Esophagus muscularis mucosa (tissue), 4 donors: ENCODE data around the gene MYBPC1. TPM values are rescaled to one million over a fixed set of nuclear protein-coding genes. Genes with fewer than 3 reads are reported as not detected.

Source experiments
- DNase-seq: peaks from one replicate; pipeline ENCODE4 v3.0.0-alpha.2; 2017; ENCODE audit errors: extremely low spot score
- H3K27ac ChIP-seq, 4 donors: fragments of 200-600 bp; sonication (generic); replicated peaks in 1 of 4; 1 replicate in 3 of 4; 2 replicates in 1 of 4; pipeline ENCODE4 v1.5.1; 2016 to 2019; ENCODE audit warnings: mild to moderate bottlenecking in 1 of 4
- H3K27me3 ChIP-seq, 4 donors: fragments of 200-600 bp; sonication (generic); one replicate each; pipeline versions ENCODE4 v1.5.1 to v1.6.0; 2016 to 2019
- H3K36me3 ChIP-seq, 4 donors: fragments of 200-600 bp; sonication (generic); one replicate each; pipeline ENCODE4 v1.5.1; 2016 to 2019
- H3K4me1 ChIP-seq, 4 donors: fragments of 200-600 bp; sonication (generic); one replicate each; pipeline ENCODE4 v1.5.1; 2016 to 2019
- H3K4me3 ChIP-seq, 4 donors: fragments of 200-600 bp; sonication (generic); 1 replicate in 2 of 4; 2 replicates in 2 of 4; pipeline ENCODE4 v1.5.1; 2016 to 2019; ENCODE audit warnings: mild to moderate bottlenecking in 4 of 4, moderate library complexity in 1 of 4
- H3K9me3 ChIP-seq, 4 donors: fragments of 200-600 bp; sonication (generic); 1 replicate in 3 of 4; 2 replicates in 1 of 4; pipeline ENCODE4 v1.5.1; 2016 to 2019
- EP300 ChIP-seq: sonication (generic); formaldehyde crosslinking; IDR thresholded peaks from one replicate; pipeline ENCODE4 v1.6.1; 2017; ENCODE audit warnings: antibody characterized with exemption
- POLR2A ChIP-seq: fragments of 450-650 bp; IDR thresholded peaks from one replicate; pipeline ENCODE4 v1.6.1; 2017; ENCODE audit warnings: antibody characterized with exemption, moderate library complexity, mild to moderate bottlenecking, low read depth
- POLR2AphosphoS5 ChIP-seq, 2 donors: sonication (generic); formaldehyde crosslinking; IDR thresholded peaks; one replicate each; pipeline ENCODE4 v1.6.1; 2017; ENCODE audit warnings: antibody characterized with exemption in 2 of 2
- WGBS: methylation state at CpG from one replicate; pipeline ENCODE4 v1.1.5; 2018; 5-methylcytosine and 5-hydroxymethylcytosine counted together
- intact Hi-C: fragments of 100-400 bp; cut with DNase I; formaldehyde crosslinking; loops from one replicate; pipeline ENCODE4 v1.15.1; 2023
- total RNA-seq, 4 donors: library from RNA; depleted of rRNA; stranded (reverse); fragments of >200 nt; gene quantifications; one replicate each; pipeline versions ENCODE4 v1.1.0 to v1.2.1, GENCODE V29; 2016
- TF ChIP-seq, protein P1 (sequence below), 3 experiments: fragments of 200-600 bp in 2 of 3; fragments of 450-650 bp in 1 of 3; sonication (generic) in 2 of 3; IDR thresholded peaks; one replicate each; pipeline ENCODE4 v1.5.1; 2017 to 2019; ENCODE audit warnings: antibody characterized with exemption in 3 of 3, mild to moderate bottlenecking in 2 of 3, moderate library complexity in 1 of 3

Gene MYBPC1
- total RNA-seq, 4 donors from 2014 or later: 0.13 to 0.17 TPM; not detected in 2

DNA sequence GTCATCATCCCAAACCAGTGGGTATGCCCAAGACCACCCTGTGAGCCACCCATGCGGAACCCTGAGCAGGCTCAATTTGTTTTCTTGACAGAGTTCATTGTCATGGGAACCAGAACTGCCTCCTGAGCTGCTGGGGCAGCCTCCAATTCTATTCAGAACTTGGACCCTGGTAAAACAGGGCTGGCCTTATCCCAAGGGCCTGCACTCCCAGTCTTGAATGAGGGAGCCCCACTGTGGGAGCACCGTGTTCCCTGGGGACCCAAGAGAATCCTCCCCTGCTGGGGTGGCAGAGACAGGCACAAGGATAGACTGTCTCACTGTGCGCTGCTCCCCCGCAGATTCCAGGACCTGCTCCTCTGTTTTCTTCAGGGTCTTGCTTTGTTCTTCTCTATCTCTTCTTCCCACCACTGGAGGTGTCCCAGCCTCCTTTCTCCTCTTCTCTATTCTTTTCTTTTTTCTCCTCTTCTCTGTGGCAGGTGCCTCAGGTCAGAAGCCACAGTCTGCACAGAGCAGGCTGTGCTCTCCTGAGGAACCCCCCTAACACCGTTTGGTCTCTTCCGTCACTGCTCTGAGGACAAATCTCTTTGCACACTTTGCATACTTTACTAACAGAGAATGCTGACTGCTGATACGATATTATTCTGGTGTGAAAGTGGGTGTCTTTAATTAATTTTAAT, 71.4 kb downstream of the MYBPC1 start:
- Histone ChIP-seq H3K27me3 (peaks cover 0 to 8% (median 0%) of the 10 kb centered on the region in 4 donors), H3K4me1 (peaks cover 0 to 5% (median 0%) of the 10 kb centered on the region in 4 donors), H3K9me3 (no peaks in the 10 kb centered on the region), H3K36me3 (no peaks in the 10 kb centered on the region), H3K4me3 (no peak overlapping the region), H3K27ac (no peak overlapping the region)
- 81% methylated on average over 6 of the region's 7 CpGs for WGBS
- TF ChIP-seq, protein P1, sequence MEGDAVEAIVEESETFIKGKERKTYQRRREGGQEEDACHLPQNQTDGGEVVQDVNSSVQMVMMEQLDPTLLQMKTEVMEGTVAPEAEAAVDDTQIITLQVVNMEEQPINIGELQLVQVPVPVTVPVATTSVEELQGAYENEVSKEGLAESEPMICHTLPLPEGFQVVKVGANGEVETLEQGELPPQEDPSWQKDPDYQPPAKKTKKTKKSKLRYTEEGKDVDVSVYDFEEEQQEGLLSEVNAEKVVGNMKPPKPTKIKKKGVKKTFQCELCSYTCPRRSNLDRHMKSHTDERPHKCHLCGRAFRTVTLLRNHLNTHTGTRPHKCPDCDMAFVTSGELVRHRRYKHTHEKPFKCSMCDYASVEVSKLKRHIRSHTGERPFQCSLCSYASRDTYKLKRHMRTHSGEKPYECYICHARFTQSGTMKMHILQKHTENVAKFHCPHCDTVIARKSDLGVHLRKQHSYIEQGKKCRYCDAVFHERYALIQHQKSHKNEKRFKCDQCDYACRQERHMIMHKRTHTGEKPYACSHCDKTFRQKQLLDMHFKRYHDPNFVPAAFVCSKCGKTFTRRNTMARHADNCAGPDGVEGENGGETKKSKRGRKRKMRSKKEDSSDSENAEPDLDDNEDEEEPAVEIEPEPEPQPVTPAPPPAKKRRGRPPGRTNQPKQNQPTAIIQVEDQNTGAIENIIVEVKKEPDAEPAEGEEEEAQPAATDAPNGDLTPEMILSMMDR (IDR thresholded peaks at IDR 0.05): no peak
- no peak for TF ChIP-seq POLR2A
- TF ChIP-seq EP300: no peak
- no peak for TF ChIP-seq POLR2AphosphoS5 (IDR thresholded peaks at IDR 0.05)
- intact Hi-C loops: no loop called here
- no peak for DNase-seq

DNA sequence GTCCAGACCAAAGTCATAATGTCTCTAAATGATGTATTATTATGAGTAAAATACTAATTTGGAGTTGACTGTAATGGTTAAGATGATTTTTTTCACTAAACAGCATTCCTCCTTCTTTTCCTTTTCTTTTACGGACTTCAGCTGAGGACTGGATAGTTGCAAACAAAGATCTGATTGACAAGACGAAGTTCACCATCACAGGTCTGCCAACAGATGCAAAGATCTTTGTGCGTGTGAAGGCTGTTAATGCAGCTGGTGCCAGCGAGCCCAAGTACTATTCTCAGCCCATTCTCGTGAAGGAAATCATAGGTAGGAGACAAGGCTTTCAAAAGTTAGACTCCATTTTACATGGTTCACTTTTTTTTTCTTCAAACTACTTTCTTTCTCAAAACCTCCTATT, 72.8 kb downstream of the MYBPC1 start:
- 71% methylated on average over 5 of the region's 5 CpGs for WGBS
- Histone ChIP-seq H3K27ac (no peak overlapping the region), H3K36me3 (no peaks in the 10 kb centered on the region), H3K27me3 (peaks cover 0 to 8% (median 0%) of the 10 kb centered on the region in 4 donors), H3K9me3 (no peaks in the 10 kb centered on the region), H3K4me3 (no peak overlapping the region), H3K4me1 (peaks cover 0 to 5% (median 0%) of the 10 kb centered on the region in 4 donors)
- DNase-seq: no peak
- intact Hi-C loops: no loop called here
- TF ChIP-seq EP300 (no peak), POLR2A (no peak), POLR2AphosphoS5 (IDR thresholded peaks at IDR 0.05) (no peak)
- TF ChIP-seq, protein P1 (IDR thresholded peaks at IDR 0.05): no peak

DNA sequence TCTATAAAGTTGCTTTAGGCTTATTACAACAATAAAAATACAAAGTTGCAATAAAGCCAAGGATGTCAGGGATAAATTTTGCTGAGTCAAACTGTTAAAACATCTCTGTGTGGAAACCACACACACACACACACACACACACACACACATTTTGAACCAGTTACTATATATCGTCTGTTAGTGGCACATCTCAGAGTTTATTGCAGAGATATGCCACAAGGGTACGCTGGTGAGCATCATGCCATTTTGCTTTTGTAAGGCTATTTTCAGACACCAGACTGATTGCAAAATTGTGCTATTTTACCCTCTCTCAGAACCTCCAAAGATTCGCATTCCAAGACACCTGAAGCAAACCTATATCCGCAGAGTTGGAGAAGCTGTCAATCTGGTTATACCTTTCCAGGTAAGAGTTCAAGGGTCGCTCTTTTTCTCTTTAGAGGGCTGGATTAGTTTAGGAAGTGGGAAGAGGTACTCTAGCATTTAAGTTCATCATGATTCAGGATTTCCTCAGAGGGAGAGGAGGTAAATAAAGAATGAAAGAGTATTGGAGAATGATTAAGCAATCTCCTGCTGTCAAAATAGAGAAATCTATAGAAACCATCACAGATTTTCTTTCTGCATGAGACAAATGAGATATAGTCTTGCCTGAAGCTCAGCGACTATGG, 75.4 kb downstream of the MYBPC1 start:
- no peaks in the 10 kb centered on the region for H3K9me3 ChIP-seq
- no peak for DNase-seq
- peaks cover 0 to 8% (median 0%) of the 10 kb centered on the region in 4 donors for H3K27me3 ChIP-seq
- no peaks in the 10 kb centered on the region for H3K36me3 ChIP-seq
- WGBS: 60% methylated on average over 6 of the region's 6 CpGs
- H3K4me1 ChIP-seq: peaks cover 0 to 5% (median 0%) of the 10 kb centered on the region in 4 donors
- TF ChIP-seq, protein P1 (IDR thresholded peaks at IDR 0.05): peak; percentile 54 to 68 (median 57)
- TF ChIP-seq EP300: no peak
- no peak overlapping the region for H3K4me3 ChIP-seq
- intact Hi-C loops: no loop called here
- no peak overlapping the region for H3K27ac ChIP-seq

DNA sequence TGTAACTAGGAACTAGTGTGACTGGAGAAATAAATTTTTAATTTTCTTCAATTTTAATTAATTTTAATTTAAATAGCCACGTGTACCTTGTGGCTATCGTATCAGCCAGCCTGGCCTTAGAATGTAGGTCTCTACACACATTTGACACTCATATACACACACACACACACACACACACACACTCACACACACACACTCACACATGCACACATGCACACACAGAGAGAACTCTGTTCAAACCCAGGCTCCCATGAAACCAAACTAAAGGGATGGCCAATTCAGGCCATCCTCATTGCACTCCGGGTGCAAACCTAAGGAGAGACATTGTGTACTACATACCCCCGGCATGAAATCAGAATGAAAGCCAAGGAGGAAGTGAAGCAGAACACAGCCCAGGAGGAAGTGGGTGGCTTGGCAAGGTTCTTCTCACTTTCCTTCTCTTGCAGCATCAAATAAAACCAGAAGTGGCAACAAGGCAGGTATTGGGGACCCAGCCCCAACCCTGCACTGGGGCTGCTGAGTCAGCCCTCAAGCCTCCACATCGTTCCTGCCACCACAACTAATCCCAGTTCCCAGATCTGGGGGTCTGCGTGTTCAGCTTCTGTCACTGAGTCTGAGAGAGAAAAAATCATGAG, 76.5 kb downstream of the MYBPC1 start:
- no peak for DNase-seq
- TF ChIP-seq, protein P1 (IDR thresholded peaks at IDR 0.05): no peak
- TF ChIP-seq EP300 (no peak), POLR2A (no peak), POLR2AphosphoS5 (IDR thresholded peaks at IDR 0.05) (no peak)
- peaks cover 0 to 5% (median 0%) of the 10 kb centered on the region in 4 donors for H3K4me1 ChIP-seq
- no peak overlapping the region for H3K27ac ChIP-seq
- WGBS: 67% methylated on average over 6 of the region's 6 CpGs
- no peak overlapping the region for H3K4me3 ChIP-seq
- peaks cover 0 to 3% (median 0%) of the 10 kb centered on the region in 4 donors for H3K27me3 ChIP-seq
- intact Hi-C loops: no loop called here
- no peaks in the 10 kb centered on the region for H3K9me3 ChIP-seq
- no peaks in the 10 kb centered on the region for H3K36me3 ChIP-seq
